Neutrophil (primary cell): ENCODE data around the gene FGF23.
A peak's percentile ranks its signal among the peaks of the same experiment; 100 is the strongest.

Experiments
- H3K27ac ChIP-seq: fragments of 200-600 bp; sonication (generic); 2 replicates; pipeline ENCODE4 v1.5.1; 2016; ENCODE audit warnings: mild to moderate bottlenecking, moderate library complexity
- H3K27me3 ChIP-seq: fragments of 200-600 bp; sonication (generic); 2 replicates; pipeline ENCODE4 v1.6.0; 2016; ENCODE audit warnings: mild to moderate bottlenecking
- H3K36me3 ChIP-seq: fragments of 200-600 bp; sonication (generic); 2 replicates; pipeline ENCODE4 v1.5.1; 2017
- H3K4me1 ChIP-seq, 2 experiments: fragments of 200-600 bp in 1 of 2; sonication (generic) in 1 of 2; 1 replicate in 1 of 2; 2 replicates in 1 of 2; pipeline versions ENCODE4 v1.5.1 to v1.6.1; 2013 to 2016; ENCODE audit warnings: low read depth in 1 of 2, low read length in 1 of 2, mild to moderate bottlenecking in 1 of 2, moderate library complexity in 1 of 2; ENCODE audit not compliant: control insufficient read depth in 1 of 2, insufficient read depth in 1 of 2
- H3K4me3 ChIP-seq, 2 experiments: fragments of 200-600 bp in 1 of 2; sonication (generic) in 1 of 2; 1 replicate in 1 of 2; 2 replicates in 1 of 2; pipeline ENCODE4 v1.5.1; 2013 to 2016; ENCODE audit warnings: low read depth in 1 of 2, low read length in 1 of 2, mild to moderate bottlenecking in 1 of 2, moderate library complexity in 1 of 2
- H3K9me3 ChIP-seq: fragments of 200-600 bp; sonication (generic); 2 replicates; pipeline ENCODE4 v1.5.1; 2016
- TF ChIP-seq, protein P1 (sequence below): fragments of 200-600 bp; sonication (generic); IDR thresholded peaks from 2 replicates; pipeline ENCODE4 v1.5.1; 2016; ENCODE audit warnings: antibody characterized with exemption

The FGF23 gene

DNA sequence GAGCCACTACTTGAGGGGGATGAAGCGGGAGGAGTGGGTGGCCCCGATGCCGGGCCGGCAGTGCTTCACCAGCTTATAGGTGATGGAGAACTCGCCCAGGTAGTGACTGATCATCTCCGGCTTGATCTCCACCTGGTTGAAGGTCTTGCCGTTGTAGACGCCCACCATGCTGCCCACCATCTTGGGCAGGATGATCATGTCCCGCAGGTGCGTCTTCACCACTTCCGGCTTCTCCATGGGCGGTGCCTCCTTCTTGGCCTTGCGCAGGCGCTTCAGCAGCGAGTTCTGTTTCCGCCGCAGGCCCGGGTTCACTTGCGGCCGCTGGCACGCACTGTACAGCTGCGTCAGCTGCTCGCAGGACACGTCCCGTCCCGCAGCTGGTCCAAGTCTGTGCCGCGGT lies 55.1 kb downstream of the FGF23 start:
- TF ChIP-seq, protein P1, sequence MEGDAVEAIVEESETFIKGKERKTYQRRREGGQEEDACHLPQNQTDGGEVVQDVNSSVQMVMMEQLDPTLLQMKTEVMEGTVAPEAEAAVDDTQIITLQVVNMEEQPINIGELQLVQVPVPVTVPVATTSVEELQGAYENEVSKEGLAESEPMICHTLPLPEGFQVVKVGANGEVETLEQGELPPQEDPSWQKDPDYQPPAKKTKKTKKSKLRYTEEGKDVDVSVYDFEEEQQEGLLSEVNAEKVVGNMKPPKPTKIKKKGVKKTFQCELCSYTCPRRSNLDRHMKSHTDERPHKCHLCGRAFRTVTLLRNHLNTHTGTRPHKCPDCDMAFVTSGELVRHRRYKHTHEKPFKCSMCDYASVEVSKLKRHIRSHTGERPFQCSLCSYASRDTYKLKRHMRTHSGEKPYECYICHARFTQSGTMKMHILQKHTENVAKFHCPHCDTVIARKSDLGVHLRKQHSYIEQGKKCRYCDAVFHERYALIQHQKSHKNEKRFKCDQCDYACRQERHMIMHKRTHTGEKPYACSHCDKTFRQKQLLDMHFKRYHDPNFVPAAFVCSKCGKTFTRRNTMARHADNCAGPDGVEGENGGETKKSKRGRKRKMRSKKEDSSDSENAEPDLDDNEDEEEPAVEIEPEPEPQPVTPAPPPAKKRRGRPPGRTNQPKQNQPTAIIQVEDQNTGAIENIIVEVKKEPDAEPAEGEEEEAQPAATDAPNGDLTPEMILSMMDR: no peak
- peaks cover 25 to 28% of the 10 kb centered on the region in 2 experiments for H3K4me1 ChIP-seq
- no peaks in the 10 kb centered on the region for H3K36me3 ChIP-seq
- no peaks in the 10 kb centered on the region for H3K9me3 ChIP-seq
- no peak overlapping the region for H3K27ac ChIP-seq
- no peak overlapping the region for H3K4me3 ChIP-seq
- H3K27me3 ChIP-seq: no peaks in the 10 kb centered on the region

DNA sequence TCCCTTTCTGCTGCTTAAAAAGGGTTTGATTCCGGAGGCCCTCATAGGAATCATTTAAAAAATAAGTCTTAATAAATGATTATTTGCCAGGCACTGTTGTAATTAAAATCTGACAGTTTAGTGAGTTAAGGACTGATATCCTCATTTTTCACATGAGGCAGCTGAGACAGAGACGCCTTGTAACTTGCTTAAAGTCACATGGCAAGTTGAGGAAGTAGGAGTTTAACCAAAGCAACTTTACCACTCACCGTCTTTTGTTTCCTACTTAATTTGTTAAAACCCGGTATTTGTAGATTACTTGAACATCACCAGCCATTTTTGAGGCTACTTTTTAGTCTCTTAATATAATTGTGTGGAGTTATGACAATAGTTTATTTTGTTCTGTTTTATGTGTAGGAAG lies 56.1 kb downstream of the FGF23 start:
- no peak overlapping the region for H3K4me3 ChIP-seq
- H3K27me3 ChIP-seq: no peaks in the 10 kb centered on the region
- TF ChIP-seq, protein P1: no peak
- H3K4me1 ChIP-seq: peaks cover 25 to 28% of the 10 kb centered on the region in 2 experiments
- no peak overlapping the region for H3K27ac ChIP-seq
- H3K36me3 ChIP-seq: no peaks in the 10 kb centered on the region
- H3K9me3 ChIP-seq: no peaks in the 10 kb centered on the region

DNA sequence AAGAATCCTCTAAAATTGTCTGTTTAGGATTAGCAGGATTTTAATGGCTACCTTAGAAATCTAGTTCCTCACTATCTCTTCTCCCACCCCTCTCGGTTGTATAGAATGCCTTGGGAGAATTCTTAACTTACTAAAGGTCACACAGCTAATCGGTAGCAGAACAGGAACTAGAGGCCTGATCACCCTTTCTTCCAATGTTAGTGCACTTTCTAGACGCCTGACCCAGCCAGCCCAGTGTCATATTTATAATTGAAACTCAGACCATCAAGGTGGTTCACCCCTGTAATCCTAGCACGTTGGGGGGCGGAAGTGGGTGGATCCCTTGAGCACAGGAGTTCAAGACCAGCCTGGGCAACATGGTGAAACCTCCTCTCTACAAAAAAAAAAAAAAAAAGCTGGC lies 56.8 kb downstream of the FGF23 start:
- Histone ChIP-seq H3K27ac (no peak overlapping the region), H3K27me3 (no peaks in the 10 kb centered on the region), H3K4me3 (no peak overlapping the region), H3K36me3 (no peaks in the 10 kb centered on the region), H3K9me3 (no peaks in the 10 kb centered on the region), H3K4me1 (peaks cover 25 to 28% of the 10 kb centered on the region in 2 experiments)
- TF ChIP-seq, protein P1: no peak

DNA sequence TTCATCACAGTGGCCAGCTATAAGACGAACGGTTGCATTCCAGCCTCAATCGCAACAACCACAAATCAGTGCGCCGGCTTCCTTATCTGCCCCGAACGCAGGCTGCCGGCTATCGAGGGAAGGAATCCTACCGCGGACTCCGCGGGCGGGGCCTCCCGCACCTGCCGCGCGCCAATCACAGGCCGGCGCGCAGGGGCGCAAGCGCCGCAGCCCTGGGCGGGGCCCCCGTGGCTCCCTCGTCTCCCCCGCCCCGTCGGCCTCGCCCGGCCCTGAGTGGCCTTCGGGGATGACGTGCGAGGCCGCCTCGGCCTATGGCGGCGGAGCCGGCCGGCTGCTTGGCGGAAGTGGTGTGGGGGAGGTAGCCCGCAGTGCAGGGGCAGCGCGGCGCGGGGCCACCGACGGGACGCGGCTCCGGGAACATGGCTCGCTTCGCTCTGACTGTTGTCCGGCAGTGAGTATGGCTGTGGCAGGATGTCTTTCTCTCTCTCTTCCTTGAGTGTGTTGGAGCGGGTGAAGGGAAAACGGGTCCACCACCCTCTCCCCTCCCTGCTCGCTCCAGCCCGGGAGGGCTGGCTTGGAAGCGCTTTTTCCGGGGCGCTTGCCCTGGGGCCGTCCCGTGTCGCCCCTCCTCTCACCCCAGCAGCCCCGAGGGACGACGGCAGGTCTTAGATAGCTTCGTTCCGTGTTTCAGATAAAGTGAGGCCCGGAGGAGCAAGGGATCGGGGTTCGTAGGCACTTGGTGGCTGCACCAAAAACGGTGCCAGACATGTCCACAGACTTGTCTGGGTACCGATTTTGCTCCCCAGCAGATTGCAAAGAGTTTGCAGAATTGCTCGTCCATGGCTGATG lies 58.4 kb downstream of the FGF23 start, which contains the start of gene TIGAR:
TIGAR (plus strand) TSS at position 361 of the 849 bp plus-strand sequence; CDS start at position 420, 59 bp downstream.
- TF ChIP-seq, protein P1: peak; percentile 45
- Histone ChIP-seq H3K9me3 (no peaks in the 10 kb centered on the region), H3K36me3 (no peaks in the 10 kb centered on the region), H3K27ac (peak within 1 kb of the TSS; percentile 83), H3K4me1 (peaks cover 25 to 28% of the 10 kb centered on the region in 2 experiments), H3K4me3 (peak within 1 kb of the TSS; percentile 97 to 99), H3K27me3 (no peaks in the 10 kb centered on the region)

DNA sequence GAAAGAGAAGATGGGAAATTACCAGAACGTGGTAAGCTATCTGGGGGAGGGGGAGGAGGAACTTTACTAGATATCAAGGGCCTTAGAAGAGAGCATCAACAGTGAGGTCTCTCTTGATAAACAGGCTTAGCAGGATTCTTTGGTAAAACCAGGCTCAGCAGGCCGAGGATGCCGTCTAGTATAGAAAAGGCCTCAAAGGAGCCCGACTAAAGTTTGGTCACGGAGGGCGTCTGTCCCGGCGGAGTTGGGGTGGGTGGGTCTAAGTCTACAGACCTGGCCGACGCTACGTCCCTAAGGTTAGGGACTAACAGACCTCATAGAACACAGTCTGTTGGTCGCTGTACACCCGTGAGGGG lies 59.0 kb downstream of the FGF23 start:
- no peaks in the 10 kb centered on the region for H3K27me3 ChIP-seq
- H3K4me1 ChIP-seq: peaks cover 25 to 28% of the 10 kb centered on the region in 2 experiments
- H3K27ac ChIP-seq: peak overlapping the region; percentile 83
- TF ChIP-seq, protein P1: no peak
- H3K4me3 ChIP-seq: peak overlapping the region; percentile 97 to 99
- no peaks in the 10 kb centered on the region for H3K9me3 ChIP-seq
- no peaks in the 10 kb centered on the region for H3K36me3 ChIP-seq
